HG03469 (cell line): ENCODE results near the gene KRTAP5-5.
"Not testable (repeated sequence)": the region's sequence is repeated elsewhere in the genome, so short reads cannot be mapped to it uniquely, and the experiment has no call there.

ENCODE experiments used
- ATAC-seq: cut with Tn5 transposase; IDR thresholded peaks from one replicate; pipeline ENCODE4 v1.9.1; 2021; ENCODE audit warnings: mild to moderate bottlenecking, moderate library complexity, moderate number of reproducible peaks; ENCODE audit not compliant: unreplicated experiment

Gene KRTAP5-5

GRCh38 chr11:1640076-1640946, 10.7 kb downstream of the KRTAP5-5 start:
- no peak for ATAC-seq

GRCh38 chr11:1641096-1641495, 11.5 kb downstream of the KRTAP5-5 start:
- no peak for ATAC-seq

DNA sequence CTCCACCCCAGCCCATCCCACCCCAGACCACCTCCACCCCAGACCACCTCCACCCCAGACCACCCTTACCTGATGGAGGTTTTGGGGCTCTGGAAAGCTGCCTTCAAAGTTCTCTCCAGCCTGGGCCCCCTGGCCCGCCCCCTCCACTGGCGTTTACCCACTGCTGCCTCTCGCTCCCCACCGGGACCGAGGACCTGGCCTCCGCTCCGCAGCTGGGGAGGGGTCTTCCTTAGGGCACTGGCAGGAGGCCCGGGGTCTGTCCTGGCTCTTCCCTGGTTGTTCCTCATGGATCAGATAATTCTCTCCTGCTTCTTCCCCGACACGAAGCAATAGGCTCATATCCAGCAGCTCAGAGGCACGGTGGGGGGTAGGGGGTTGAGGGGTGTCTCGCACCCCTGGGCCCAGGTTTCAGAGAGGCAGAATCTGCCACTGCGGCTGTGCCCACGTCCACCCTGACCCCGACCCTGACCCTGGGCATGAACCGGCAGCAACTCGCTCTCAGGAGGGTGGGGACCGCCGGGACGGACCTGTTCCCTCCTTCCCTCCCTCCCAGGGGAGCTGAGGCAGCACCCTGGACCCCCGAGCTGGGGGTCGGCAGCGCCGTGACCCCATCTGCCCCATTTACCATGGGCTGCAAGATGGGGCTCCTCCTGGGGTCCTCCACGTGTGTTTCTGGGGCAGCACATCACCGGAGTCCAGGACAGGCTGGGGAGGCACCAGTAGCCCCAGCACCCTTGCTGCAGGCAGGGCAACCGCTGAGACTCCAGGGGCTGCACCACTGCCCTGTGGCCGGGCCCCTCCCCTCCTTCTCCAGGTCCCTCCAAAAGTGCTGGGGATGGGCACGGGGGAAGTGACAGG, 12.9 kb downstream of the KRTAP5-5 start:
- no peak for ATAC-seq

DNA sequence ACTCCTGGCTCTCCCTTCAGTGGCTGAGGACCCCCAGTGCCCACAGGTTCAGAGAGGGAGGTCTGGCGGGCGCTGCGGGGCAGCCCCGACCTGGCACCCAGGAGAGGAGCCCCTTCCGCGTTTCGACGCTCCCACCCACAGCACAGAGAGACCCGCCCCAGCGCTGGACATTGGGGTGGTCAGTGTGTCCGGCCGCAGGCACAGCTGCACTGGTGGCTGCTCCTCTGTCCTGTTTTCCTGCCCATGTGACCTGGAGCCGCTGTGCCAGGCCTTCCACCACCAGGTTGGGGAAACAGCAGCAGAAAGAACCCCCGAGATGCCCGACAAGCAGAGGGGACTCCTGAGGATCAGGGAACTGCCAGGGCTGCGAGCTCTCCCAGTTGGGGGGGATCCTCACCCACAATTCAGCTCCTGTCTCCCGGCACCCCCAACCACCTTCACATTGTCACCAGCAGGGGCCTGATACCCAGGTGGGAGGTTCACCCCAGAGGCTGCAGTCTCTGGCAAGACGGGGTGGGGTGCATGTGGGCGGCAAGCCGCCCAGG, 13.6 kb downstream of the KRTAP5-5 start:
- no peak for ATAC-seq

DNA sequence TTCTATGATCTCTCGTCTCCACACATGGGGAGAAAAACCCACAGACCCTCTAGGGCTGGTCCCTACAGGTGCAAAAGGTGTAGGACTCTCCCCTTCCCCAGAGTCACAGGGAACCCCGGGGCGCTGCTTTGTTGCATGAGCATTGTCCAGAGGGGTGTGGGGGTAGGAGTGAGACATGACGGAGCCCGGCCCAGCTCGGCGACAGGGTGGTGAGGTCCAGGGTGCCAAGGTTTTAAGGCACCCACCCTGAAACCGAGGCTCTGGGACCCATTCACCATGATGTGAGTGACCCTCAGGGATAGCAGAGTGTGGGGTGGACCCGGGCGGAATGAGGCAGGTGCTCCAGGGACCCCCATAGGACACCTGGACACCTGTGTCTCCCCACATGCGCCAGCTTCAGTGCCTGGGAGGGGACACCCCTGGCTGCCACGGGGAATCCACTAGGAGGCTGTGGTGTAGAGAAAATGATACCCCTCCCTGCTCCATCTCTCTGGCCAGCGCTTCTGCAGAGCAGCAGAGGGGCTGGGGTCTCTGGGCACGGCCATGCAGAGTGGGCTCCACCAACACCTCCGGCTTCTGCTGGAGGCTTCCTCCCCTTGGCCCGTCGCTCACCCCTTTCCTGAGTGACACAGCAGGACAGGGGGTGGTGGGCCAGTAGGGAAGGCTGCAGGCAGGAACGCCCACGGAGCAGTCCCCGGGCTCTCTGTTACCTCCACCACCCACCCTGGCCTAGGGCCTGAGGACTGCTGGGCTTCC, 15.2 kb downstream of the KRTAP5-5 start:
- no peak for ATAC-seq

DNA sequence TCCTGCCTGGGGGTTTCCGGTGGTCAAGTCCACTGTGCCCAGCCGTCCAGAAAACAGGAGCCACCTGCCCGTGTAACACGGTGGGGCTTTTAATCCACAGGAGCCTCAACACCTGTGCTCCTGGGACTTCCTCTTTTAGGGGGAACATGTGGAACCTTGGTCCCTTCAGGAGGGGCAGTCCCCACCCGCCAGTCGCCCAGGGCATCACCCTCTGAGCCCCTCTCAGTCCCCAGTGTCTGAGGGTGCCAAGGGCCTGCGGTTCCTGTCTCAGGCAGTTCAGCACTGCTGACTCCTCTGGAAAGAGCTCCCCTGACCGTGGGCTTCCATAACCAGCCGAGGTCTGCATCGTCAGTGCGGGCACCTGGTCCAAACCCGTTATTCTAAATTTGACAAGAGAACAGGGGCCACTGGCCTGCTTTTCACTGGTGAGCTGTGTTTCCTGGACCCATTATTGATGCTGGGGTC, 15.8 kb downstream of the KRTAP5-5 start:
- ATAC-seq: no peak

- not testable (repeated sequence) for ATAC-seq
Measured at GRCh38 chr11:1646540-1646939, 17.0 kb downstream of the KRTAP5-5 start.

- ATAC-seq: no peak
Measured at GRCh38 chr11:1647901-1648652, 18.5 kb downstream of the KRTAP5-5 start.

- ATAC-seq: no peak
Measured at GRCh38 chr11:1648653-1649420, 19.3 kb downstream of the KRTAP5-5 start.

GRCh38 chr11:1650034-1650917, 20.7 kb downstream of the KRTAP5-5 start:
- ATAC-seq: no peak

- no peak for ATAC-seq
Measured at GRCh38 chr11:1650918-1651262, 21.3 kb downstream of the KRTAP5-5 start.

DNA sequence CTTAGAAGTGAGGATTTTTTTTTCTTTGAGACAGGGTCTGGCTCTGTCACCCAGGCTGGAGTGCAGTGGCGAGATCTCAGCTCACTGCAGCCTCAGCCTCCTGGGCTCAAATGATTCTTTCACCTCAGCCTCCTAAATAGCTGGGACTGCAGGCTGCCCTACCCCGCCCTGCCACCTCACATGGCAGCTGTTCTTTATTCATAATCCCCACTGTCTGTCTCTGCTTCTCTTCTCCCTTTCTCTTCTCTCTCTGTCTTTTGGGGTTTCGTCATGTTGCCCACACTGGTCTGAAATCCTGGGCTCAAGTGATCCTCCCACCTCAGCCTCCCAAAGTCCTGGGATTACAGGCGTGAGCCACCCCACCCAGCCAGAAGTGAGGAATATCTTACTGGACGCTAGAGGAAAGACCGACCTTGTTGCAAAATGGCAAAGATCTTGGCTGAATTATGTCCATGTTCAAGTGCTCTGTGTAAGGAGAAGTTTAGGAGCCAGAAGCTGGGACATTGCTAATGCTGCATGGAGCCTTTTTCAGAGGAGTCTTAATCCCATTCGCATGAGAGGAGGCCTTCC, 21.9 kb downstream of the KRTAP5-5 start:
- ATAC-seq: no peak

GRCh38 chr11:1652026-1652425, 22.5 kb downstream of the KRTAP5-5 start:
- ATAC-seq: no peak

DNA sequence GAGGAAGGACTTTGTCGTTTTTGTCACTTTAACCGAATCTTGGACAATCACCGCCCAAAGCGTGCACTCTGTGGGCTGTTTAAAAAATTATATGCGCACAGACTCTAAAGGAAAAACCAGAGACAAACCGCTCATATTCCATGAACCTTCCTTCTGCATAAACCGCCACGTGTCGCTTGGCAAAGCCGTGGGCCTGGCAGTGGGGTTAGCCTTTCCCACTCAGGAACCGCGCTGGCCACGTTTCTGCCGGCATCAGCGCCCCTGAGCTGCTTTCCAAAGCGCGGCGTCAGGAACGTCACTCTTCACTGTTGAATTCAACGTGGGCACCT, 22.8 kb downstream of the KRTAP5-5 start:
- no peak for ATAC-seq

DNA sequence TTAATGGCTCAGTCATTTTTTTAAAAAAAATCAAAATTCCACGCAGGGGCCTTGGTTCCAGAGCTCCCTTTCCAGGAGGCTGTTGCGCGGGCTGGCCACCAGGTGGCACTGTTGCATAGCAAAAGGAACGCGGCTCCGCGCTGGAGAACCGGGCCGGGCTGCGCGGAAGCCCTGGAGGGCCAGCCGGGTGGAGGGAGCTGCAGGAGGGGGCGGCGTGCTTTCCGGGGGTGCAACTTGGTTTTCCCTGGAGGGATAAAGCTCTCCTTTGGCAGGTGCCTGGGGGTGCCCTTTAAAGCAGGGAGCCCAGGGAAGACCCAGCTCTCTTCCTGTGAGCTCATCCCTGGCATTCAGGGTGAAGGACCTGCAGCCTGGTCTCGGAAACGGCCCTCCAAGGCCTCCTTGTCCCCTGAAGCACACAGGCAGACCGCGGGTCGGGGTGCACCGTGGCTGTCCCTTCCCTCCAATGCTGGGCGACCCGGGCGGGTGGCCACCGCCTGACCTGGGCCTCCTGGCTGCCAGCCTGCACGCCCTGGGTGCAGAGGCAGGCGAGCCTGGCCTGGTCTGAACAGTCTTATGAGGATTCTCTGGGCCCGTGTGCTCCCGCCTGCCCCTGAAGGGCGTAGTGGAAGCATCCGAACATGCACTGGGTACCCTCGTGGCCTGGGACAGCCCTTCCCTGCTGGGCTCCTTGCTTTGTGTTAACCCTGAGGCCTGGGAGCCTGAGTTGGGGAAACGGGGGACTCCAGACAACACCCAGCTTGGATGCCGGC, 23.4 kb downstream of the KRTAP5-5 start:
- ATAC-seq: no peak

DNA sequence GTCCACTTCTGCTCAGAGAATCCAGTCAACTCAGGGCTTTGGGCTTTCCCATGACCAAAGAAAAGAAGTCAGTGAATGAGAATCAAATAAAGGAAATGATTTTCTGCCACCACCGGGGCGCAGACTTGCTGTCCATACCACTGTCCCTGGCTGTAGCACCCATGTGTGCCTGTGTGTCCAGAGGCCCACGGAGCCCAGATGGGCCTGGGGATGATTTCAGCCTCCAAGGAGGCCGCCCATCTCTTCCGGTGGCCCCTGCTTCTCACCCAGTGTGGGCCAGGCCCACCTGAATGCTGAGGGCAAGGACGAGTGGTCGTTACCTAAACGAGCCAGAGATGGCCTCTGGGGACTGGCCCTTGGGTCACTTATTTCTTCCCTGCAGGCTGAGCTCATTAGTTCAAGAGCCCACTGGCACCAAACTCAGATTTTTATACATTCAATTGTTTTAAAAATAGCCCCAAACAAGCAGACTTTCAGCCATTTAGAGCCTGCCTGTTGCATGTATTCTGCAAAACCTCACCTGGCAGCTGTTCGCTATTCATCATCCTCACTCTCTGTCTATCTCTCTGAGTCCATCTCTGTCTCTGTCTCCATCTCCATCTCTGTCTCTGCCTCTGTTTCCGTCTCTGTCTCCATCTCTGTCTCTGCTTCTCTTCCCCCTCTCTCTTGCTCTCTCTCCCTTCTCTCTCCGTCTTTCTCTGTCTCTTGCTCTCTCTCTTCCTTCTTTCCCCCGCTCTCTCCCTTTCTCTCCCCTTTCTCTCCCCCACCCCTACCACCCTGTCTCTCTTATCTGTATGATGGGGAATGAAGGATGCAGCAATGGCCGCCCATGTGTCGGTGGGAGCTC, 24.2 kb downstream of the KRTAP5-5 start:
- no peak for ATAC-seq
